HepG2 (cell line): Measurements from ENCODE around the gene FAM174C. TPM values are rescaled to one million over a fixed set of nuclear protein-coding genes. Genes with fewer than 3 reads are reported as not detected.

Experiments
- CHD4 ChIP-seq: fragments of 200-600 bp; sonication (generic); IDR thresholded peaks from 2 replicates; pipeline ENCODE4 v1.7.0; 2017; ENCODE audit warnings: mild to moderate bottlenecking, low read length, borderline replicate concordance
- ESRRA ChIP-seq: sonication (generic); formaldehyde crosslinking; IDR thresholded peaks from 2 replicates; pipeline ENCODE4 v1.5.1; 2020; ENCODE audit warnings: mild to moderate bottlenecking, low read depth, missing genetic modification reagents
- GPN1 ChIP-seq: sonication (generic); formaldehyde crosslinking; IDR thresholded peaks from 2 replicates; pipeline ENCODE4 v1.5.1; 2020; ENCODE audit warnings: missing genetic modification reagents, borderline replicate concordance
- HES4 ChIP-seq: sonication (generic); formaldehyde crosslinking; IDR thresholded peaks from 2 replicates; pipeline ENCODE4 v1.9.0; 2021; ENCODE audit warnings: mild to moderate bottlenecking, missing genetic modification reagents, borderline replicate concordance
- HOXA5 ChIP-seq: sonication (generic); formaldehyde crosslinking; IDR thresholded peaks from 2 replicates; pipeline ENCODE4 v1.4.0; 2020; ENCODE audit warnings: missing genetic modification reagents
- MXD4 ChIP-seq: IDR thresholded peaks from 2 replicates; pipeline ENCODE4 v1.6.1; 2016; ENCODE audit warnings: mild to moderate bottlenecking, missing biosample characterization, missing genetic modification reagents
- NR1H2 ChIP-seq: sonication (generic); formaldehyde crosslinking; IDR thresholded peaks from 2 replicates; pipeline ENCODE4 v1.8.1; 2022; ENCODE audit warnings: low read depth, missing genetic modification reagents, borderline replicate concordance
- PAWR ChIP-seq: sonication (generic); formaldehyde crosslinking; IDR thresholded peaks from 2 replicates; pipeline ENCODE4 v1.4.0; 2020; ENCODE audit warnings: missing genetic modification reagents, mild to moderate bottlenecking, borderline replicate concordance
- RNF2 ChIP-seq: fragments of 450-650 bp; conservative IDR thresholded peaks from 2 replicates; pipeline ENCODE4 v1.6.1; 2016; ENCODE audit warnings: low read depth
- RORA ChIP-seq: sonication (generic); formaldehyde crosslinking; IDR thresholded peaks from 2 replicates; pipeline ENCODE4 v1.5.0; 2020; ENCODE audit warnings: mild to moderate bottlenecking, missing genetic modification reagents, moderate library complexity
- SMARCC2 ChIP-seq: fragments of 450-650 bp; IDR thresholded peaks from 2 replicates; pipeline ENCODE4 v1.6.1; 2017; ENCODE audit warnings: antibody characterized with exemption, mild to moderate bottlenecking
- SP2 ChIP-seq: sonication (generic); formaldehyde crosslinking; IDR thresholded peaks from 2 replicates; pipeline ENCODE4 v1.5.1; 2020; ENCODE audit warnings: mild to moderate bottlenecking, missing genetic modification reagents
- THAP11 ChIP-seq: IDR thresholded peaks from 2 replicates; pipeline ENCODE4 v1.6.1; 2016; ENCODE audit warnings: missing biosample characterization, missing genetic modification reagents
- ZBTB8A ChIP-seq: sonication (generic); formaldehyde crosslinking; IDR thresholded peaks from 2 replicates; pipeline ENCODE4 v1.4.0; 2020; ENCODE audit warnings: mild to moderate bottlenecking, low read depth, missing genetic modification reagents, borderline replicate concordance
- ZNF468 ChIP-seq: sonication (generic); formaldehyde crosslinking; IDR thresholded peaks from 2 replicates; pipeline ENCODE4 v1.8.0; 2022; ENCODE audit warnings: mild to moderate bottlenecking, moderate library complexity, missing genetic modification reagents
- ZNF883 ChIP-seq: sonication (generic); formaldehyde crosslinking; IDR thresholded peaks from 2 replicates; pipeline ENCODE4 v1.5.1; 2020; ENCODE audit warnings: mild to moderate bottlenecking, missing genetic modification reagents; ENCODE audit errors: not compliant biosample characterization
- polyA plus RNA-seq, 8 experiments: library from polyadenylated mRNA; depleted of rRNA in 3 of 8; stranded (reverse) in 7 of 8; unstranded in 1 of 8; fragments of >200 nt; fragmentation: Illumina TruSeq in 4 of 8; extraction: Trizol in 4 of 8; gene quantifications; 2 replicates each; pipeline versions ENCODE4 v1.2.1 to v1.2.3, GENCODE V29; 2011 to 2016; ENCODE audit warnings: low read depth in 4 of 8, missing spikeins in 1 of 8, mixed read lengths in 1 of 8; ENCODE audit not compliant: insufficient read depth in 1 of 8
- total RNA-seq, 5 experiments: library from RNA; depleted of rRNA; stranded (reverse); fragments of >200 nt; fragmentation: Illumina TruSeq; extraction: Trizol; gene quantifications; 2 replicates each; pipeline ENCODE4 v1.2.3, GENCODE V29; 2016; ENCODE audit warnings: low read depth in 1 of 5
- TF ChIP-seq, protein P1 (sequence below): sonication (generic); formaldehyde crosslinking; IDR thresholded peaks from 2 replicates; pipeline ENCODE4 v1.4.0; 2020; ENCODE audit warnings: missing genetic modification reagents, borderline replicate concordance
- TF ChIP-seq, protein P2 (sequence below): sonication (generic); formaldehyde crosslinking; IDR thresholded peaks from 2 replicates; pipeline ENCODE4 v1.5.1; 2020; ENCODE audit warnings: mild to moderate bottlenecking, moderate library complexity, missing genetic modification reagents
- TF ChIP-seq, protein P3 (sequence below): sonication (generic); formaldehyde crosslinking; IDR thresholded peaks from 2 replicates; pipeline ENCODE4 v1.4.0; 2020; ENCODE audit warnings: missing genetic modification reagents, mild to moderate bottlenecking, borderline replicate concordance

FAM174C gene
- total and polyA plus RNA-seq, 2 of the 13 experiments (the other 11 are each of a cell fraction or from before 2014, with no cell fraction given), result 19.5 to 31.3 TPM

DNA sequence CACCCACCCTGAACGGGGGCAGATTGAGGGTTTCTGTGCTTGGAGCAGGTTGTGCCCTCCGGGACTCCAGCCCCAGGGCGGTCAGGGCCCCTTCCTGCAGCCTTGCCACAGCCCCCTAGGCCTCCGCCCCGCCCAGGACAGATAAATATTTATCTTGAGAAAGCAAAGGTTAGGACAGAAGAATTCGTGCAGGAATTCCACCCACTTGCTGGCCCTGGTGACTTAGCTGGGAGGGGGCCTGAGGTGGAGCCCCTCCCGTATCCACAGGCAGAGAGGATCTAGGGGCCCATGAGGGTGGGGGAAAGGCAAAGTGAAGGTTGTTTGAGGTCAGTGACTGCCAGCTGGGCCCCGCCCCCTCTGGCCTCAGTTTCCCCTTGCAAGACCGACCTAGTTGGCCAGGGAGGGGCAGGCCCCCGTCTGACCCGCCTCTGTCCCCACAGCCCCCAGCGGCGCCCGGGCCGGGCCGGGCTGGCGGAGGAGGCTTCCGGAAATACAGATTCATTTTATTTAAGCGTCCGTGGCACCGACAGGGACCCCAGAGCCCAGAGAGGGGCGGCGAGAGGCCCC is 21.7 kb upstream of the FAM174C start (continued):
- TF ChIP-seq, protein P1, sequence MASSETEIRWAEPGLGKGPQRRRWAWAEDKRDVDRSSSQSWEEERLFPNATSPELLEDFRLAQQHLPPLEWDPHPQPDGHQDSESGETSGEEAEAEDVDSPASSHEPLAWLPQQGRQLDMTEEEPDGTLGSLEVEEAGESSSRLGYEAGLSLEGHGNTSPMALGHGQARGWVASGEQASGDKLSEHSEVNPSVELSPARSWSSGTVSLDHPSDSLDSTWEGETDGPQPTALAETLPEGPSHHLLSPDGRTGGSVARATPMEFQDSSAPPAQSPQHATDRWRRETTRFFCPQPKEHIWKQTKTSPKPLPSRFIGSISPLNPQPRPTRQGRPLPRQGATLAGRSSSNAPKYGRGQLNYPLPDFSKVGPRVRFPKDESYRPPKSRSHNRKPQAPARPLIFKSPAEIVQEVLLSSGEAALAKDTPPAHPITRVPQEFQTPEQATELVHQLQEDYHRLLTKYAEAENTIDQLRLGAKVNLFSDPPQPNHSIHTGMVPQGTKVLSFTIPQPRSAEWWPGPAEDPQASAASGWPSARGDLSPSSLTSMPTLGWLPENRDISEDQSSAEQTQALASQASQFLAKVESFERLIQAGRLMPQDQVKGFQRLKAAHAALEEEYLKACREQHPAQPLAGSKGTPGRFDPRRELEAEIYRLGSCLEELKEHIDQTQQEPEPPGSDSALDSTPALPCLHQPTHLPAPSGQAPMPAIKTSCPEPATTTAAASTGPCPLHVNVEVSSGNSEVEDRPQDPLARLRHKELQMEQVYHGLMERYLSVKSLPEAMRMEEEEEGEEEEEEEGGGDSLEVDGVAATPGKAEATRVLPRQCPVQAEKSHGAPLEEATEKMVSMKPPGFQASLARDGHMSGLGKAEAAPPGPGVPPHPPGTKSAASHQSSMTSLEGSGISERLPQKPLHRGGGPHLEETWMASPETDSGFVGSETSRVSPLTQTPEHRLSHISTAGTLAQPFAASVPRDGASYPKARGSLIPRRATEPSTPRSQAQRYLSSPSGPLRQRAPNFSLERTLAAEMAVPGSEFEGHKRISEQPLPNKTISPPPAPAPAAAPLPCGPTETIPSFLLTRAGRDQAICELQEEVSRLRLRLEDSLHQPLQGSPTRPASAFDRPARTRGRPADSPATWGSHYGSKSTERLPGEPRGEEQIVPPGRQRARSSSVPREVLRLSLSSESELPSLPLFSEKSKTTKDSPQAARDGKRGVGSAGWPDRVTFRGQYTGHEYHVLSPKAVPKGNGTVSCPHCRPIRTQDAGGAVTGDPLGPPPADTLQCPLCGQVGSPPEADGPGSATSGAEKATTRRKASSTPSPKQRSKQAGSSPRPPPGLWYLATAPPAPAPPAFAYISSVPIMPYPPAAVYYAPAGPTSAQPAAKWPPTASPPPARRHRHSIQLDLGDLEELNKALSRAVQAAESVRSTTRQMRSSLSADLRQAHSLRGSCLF (CRISPR knock-in tag), result no peak
- TF ChIP-seq SP2 (CRISPR knock-in tag), result peak; percentile 27; the same call in 1 of the 2 replicates
- TF ChIP-seq CHD4, result no peak
- TF ChIP-seq ZBTB8A, result no peak
- no peak for TF ChIP-seq HES4 (CRISPR knock-in tag)
- TF ChIP-seq RORA, result no peak
- no peak for TF ChIP-seq RNF2
- no peak for TF ChIP-seq ZNF883
- peak; percentile 55; the same call in 1 of the 2 replicates for TF ChIP-seq THAP11
- TF ChIP-seq HOXA5 (CRISPR knock-in tag), result no peak; the same call in 1 of the 2 replicates
- TF ChIP-seq PAWR (CRISPR knock-in tag), result no peak
- TF ChIP-seq ESRRA (CRISPR knock-in tag), result no peak; the same call in 1 of the 2 replicates
- no peak for TF ChIP-seq GPN1 (CRISPR knock-in tag)
- TF ChIP-seq, protein P2, sequence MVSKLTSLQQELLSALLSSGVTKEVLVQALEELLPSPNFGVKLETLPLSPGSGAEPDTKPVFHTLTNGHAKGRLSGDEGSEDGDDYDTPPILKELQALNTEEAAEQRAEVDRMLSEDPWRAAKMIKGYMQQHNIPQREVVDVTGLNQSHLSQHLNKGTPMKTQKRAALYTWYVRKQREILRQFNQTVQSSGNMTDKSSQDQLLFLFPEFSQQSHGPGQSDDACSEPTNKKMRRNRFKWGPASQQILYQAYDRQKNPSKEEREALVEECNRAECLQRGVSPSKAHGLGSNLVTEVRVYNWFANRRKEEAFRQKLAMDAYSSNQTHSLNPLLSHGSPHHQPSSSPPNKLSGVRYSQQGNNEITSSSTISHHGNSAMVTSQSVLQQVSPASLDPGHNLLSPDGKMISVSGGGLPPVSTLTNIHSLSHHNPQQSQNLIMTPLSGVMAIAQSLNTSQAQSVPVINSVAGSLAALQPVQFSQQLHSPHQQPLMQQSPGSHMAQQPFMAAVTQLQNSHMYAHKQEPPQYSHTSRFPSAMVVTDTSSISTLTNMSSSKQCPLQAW (CRISPR knock-in tag), result peak; percentile 64
- no peak for TF ChIP-seq SMARCC2
- TF ChIP-seq, protein P3, sequence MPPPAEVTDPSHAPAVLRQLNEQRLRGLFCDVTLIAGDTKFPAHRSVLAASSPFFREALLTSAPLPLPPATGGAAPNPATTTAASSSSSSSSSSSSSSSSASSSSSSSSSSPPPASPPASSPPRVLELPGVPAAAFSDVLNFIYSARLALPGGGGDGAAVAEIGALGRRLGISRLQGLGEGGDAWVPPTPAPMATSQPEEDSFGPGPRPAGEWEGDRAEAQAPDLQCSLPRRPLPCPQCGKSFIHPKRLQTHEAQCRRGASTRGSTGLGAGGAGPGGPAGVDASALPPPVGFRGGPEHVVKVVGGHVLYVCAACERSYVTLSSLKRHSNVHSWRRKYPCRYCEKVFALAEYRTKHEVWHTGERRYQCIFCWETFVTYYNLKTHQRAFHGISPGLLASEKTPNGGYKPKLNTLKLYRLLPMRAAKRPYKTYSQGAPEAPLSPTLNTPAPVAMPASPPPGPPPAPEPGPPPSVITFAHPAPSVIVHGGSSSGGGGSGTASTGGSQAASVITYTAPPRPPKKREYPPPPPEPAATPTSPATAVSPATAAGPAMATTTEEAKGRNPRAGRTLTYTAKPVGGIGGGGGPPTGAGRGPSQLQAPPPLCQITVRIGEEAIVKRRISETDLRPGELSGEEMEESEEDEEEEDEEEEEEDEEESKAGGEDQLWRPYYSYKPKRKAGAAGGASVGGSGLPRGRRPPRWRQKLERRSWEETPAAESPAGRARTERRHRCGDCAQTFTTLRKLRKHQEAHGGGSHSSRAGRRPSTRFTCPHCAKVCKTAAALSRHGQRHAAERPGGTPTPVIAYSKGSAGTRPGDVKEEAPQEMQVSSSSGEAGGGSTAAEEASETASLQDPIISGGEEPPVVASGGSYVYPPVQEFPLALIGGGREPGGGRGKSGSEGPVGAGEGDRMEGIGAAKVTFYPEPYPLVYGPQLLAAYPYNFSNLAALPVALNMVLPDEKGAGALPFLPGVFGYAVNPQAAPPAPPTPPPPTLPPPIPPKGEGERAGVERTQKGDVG, result 0 out of 2 replicates have a peak, but pooled peaks have one; percentile 21
- TF ChIP-seq MXD4, result no peak
- TF ChIP-seq NR1H2 (CRISPR knock-in tag), result no peak
- no peak for TF ChIP-seq ZNF468
